Measurements from ENCODE around the gene RPTOR.
A peak's percentile ranks its signal among the peaks of the same experiment; 100 is the strongest.

RPTOR gene

GRCh38 chr17:80947200-80947940 lies 402.7 kb downstream of the RPTOR start:
- DNase-seq (ENCODE audit: low read depth): no peak

- no peak for DNase-seq (ENCODE audit: low read depth)
These were observed 403.7 kb downstream of the RPTOR start for GRCh38 chr17:80948019-80948975.

- no peak for DNase-seq (ENCODE audit: low read depth)
These were observed 404.4 kb downstream of the RPTOR start for GRCh38 chr17:80948976-80949450.

GRCh38 chr17:80949451-80950421 lies 405.1 kb downstream of the RPTOR start:
- DNase-seq (ENCODE audit: low read depth): no peak

- no peak for DNase-seq (ENCODE audit: low read depth)
These were observed 406.0 kb downstream of the RPTOR start for GRCh38 chr17:80950466-80951120.

GRCh38 chr17:80951121-80952090 lies 406.8 kb downstream of the RPTOR start:
- no peak for DNase-seq (ENCODE audit: low read depth)

- no peak for DNase-seq (ENCODE audit: low read depth)
These were observed 407.7 kb downstream of the RPTOR start for GRCh38 chr17:80952291-80952690.

GRCh38 chr17:80953471-80954315 lies 409.1 kb downstream of the RPTOR start:
- DNase-seq (ENCODE audit: low read depth): no peak

GRCh38 chr17:80955078-80955477 lies 410.4 kb downstream of the RPTOR start:
- no peak for DNase-seq (ENCODE audit: low read depth)

- DNase-seq (ENCODE audit: low read depth): no peak
These were observed 411.1 kb downstream of the RPTOR start for GRCh38 chr17:80955671-80956280.

GRCh38 chr17:80956321-80957190 lies 411.9 kb downstream of the RPTOR start:
- no peak for DNase-seq (ENCODE audit: low read depth)

GRCh38 chr17:80957461-80957941 lies 412.9 kb downstream of the RPTOR start:
- no peak for DNase-seq (ENCODE audit: low read depth)

- peak; percentile 23 for DNase-seq (ENCODE audit: low read depth)
These were observed 414.8 kb downstream of the RPTOR start for GRCh38 chr17:80959330-80960036.

GRCh38 chr17:80960037-80960796 lies 415.6 kb downstream of the RPTOR start:
- no peak for DNase-seq (ENCODE audit: low read depth)

GRCh38 chr17:80960797-80961452 lies 416.3 kb downstream of the RPTOR start:
- no peak for DNase-seq (ENCODE audit: low read depth)

Data from iris pigment epithelial cell (primary cell).